GM21360 (cell line): Measurements from ENCODE around the gene PBX4.
A peak's percentile ranks its signal among the peaks of the same experiment; 100 is the strongest.

ENCODE experiments used
- ATAC-seq: cut with Tn5 transposase; IDR thresholded peaks from one replicate; pipeline ENCODE4 v1.9.1; 2021; ENCODE audit warnings: mild to moderate bottlenecking, moderate library complexity; ENCODE audit not compliant: unreplicated experiment

The PBX4 gene

DNA sequence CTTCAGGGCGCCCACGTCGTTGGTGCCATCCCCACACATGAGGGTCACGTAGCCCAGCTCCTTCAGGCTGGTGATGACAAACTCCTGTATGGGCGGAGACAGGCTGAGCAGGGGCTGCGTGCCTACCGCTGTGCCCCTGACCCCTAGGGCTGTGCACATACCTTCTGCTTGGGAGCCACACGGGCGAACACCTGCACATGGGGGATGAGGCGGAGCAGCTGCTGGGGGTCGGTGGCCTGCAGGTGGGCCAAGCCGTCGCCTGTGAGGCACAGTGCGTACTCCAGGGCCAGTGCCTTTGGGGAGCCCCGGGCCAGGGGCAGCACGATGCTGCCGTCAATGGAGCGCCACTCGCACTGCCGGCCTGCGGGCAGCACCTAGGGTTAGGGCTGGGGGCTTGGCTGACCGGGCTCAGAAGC is 31.1 kb upstream of the PBX4 start:
- no peak for ATAC-seq

DNA sequence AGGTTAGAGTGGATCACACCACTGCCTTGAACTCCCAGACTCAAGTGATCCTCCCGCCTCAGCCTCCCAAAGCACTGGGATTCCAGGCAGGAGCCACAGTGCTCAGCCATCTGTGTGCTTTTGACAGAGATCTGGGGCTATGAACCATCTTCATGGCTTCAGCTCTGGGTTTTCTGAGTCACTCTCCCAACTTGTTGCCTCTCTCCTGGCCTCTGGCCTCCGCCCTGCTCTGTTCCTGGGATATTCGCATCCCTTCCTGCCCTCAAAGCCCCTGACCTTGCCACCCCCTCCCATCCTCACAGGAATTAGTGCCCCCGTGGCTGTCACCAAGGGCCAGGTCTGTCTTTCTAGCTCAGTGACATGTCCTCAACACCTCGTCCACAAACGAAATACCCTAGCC is 30.7 kb upstream of the PBX4 start:
- no peak for ATAC-seq

GRCh38 chr19:19647037-19647835 is 28.7 kb upstream of the PBX4 start:
- no peak for ATAC-seq

- ATAC-seq, result no peak
Observed at GRCh38 chr19:19645233-19645870, 26.9 kb upstream of the PBX4 start.

DNA sequence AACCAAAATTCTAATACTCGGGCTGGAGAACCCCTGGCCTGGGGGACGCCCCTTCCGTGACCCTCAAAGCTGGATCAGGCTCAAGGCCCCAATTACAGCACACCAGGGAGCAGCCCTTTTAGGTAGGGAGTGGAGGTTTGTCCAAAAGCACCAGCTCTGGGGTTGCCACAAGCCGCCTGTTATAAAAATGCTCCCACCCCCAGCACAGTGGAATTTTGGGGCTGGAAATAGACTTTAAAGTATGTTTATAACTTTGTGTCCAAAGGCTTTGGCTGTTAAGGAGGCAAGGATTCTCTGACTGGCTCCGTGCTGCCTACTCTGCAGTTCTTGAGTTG is 25.5 kb upstream of the PBX4 start:
- no peak for ATAC-seq

DNA sequence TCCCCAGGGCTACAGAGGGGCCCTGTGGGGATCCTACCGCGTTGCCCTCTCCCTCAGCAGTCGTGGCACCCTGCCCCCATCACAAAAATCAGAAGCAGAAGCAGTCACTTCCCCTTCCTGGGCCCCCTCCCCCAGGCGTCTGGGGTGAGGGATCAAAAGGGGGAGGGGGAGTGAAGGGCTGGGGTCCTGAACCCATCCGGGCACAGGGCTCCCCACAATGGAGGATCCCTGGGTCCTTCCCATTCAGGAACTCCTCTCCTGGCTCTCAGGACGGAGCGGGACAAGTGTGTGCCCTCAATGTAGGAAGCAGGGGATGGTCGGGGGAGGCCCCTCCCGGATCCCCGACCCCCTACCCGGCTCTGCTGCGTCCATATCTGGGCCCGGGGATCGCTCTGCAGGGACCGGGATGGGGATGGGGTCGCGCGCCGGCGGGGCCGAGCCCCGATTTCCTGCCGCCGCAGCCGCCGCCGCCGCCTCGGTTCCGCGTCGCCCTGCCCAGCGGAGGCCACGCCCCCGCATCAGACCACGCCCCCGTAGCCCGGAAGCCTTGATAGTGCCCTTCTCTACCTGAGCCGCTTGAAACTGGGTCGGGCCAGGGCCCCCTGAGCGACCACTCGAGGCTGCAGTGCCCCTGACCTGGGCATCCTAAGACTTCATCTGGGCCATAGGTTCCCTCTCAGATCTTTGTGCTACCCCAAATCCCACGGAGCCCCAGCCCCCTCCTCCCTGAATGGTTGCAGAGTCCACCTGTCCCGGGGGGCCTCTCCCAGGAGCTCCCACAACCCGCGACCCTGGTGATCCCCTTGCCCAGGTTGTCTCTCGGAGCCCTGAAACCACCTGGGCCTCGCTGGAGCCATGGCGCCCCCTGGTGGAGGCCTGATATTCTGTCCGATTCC is 24.9 kb upstream of the PBX4 start, which contains the start of gene GMIP:
Gene GMIP, minus strand, starts transcription at position 500 of the 896 bp plus-strand sequence. Its CDS starts 128 bp downstream, at position 372.
- ATAC-seq, result peak; percentile 51

DNA sequence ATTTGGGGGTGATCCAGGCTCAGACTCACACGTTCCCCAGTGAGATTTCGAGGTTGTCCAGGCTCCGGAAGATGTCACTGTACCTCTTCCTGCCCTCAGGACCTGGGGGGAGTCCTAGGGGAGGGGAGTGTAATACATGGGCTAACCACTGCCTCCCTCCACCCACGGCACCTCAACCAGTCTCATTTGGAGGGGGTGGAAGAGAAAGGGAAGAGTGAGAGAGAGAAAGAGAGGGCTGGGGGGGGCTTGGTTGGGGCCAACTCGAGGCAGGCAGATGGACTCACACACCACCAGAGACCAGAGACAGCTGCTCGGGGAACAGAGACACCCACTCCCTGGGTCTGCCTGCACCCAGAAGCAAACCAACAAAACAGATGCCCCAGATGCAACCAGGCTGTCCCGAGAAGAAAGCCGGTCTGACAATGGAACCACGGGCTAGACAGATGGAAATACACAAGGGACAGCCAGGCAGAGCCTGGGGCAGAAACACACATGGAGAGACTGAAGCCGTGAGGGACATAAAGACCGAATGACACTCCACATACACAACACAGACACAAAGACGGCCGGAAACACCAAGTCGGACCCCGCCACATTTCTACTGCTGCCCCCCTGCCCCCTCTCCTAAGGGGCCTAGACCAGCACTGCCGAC is 24.1 kb upstream of the PBX4 start:
- ATAC-seq, result peak; percentile 5

DNA sequence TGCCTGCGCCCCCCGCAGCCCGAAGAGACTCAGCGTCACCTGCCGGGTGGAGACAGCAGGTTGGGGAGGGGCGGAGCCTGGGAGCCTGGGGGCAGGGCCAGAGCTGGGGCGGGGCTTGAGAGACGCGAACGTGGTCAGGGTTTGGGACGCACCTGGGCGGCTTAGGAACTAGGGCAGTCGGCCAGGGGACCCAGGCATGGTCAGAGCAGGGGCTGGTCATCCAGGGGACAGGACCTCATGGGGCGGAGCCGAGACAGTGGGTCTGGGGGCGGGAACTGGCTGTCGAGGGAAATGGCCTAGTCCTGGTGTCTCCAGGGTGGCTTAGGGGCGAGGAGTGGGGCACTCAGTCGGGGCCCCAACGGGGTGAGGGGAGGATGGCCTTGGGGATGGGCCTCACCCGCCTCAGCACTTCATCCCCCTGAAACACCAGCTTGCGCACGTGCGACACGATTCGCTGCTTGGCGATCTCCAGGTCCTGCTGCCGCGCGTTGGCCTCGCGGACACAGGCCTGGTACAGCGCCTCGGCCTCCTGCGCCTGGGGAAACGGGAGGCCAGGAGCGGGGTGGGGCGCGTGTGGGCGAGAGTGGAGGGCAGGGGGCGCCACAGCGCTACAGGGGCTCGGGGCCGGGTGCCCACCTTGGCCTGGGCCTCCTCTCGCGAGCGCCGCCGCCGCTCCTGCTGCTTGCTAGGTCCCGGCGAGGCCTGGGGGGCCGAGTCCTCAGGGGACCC is 19.2 kb upstream of the PBX4 start:
- no peak for ATAC-seq

DNA sequence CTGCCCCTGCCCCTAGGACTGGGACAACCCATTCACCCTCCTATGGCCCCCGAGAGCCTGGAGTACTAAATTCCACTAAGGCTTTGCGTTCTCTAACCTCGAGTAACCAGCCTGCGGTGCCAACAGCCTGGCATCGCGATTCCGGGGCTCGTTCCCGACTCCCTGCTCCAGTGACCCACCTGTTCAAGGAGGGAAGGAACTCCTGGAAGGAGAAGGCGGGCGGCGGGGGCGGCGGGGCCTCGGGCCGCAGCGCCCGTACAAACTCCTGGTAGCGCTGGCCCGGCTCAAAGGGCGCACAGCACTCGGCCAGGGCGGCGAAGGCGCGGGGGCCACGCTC is 18.7 kb upstream of the PBX4 start:
- ATAC-seq, result no peak

GRCh38 chr19:19636573-19637185 is 18.2 kb upstream of the PBX4 start:
- no peak for ATAC-seq

- ATAC-seq, result no peak
Observed at GRCh38 chr19:19635313-19635702, 16.8 kb upstream of the PBX4 start.

- no peak for ATAC-seq
Observed at GRCh38 chr19:19634516-19635312, 16.2 kb upstream of the PBX4 start.

GRCh38 chr19:19633711-19634515 is 15.4 kb upstream of the PBX4 start:
- no peak for ATAC-seq

- no peak for ATAC-seq
Observed at GRCh38 chr19:19632661-19633060, 14.2 kb upstream of the PBX4 start.

DNA sequence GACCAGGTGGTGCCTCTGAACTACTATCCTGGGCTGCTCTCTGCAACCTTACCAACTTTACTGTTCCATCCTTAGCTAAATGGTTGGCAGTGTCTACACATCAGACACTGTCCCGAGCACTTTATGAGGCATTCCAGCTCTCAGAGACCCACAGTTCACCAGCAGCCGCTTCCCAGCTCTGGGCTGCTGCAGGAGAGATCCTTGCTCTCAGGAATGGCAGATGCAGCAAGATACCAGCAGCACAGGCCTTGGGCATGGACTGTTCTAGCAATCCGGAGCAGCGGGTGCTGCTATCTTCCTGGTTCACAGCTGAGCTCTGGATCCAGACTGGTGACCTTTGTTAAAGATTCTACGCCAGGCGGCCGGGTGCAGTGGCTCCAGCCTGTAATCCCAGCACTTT is 12.9 kb upstream of the PBX4 start:
- ATAC-seq, result no peak

DNA sequence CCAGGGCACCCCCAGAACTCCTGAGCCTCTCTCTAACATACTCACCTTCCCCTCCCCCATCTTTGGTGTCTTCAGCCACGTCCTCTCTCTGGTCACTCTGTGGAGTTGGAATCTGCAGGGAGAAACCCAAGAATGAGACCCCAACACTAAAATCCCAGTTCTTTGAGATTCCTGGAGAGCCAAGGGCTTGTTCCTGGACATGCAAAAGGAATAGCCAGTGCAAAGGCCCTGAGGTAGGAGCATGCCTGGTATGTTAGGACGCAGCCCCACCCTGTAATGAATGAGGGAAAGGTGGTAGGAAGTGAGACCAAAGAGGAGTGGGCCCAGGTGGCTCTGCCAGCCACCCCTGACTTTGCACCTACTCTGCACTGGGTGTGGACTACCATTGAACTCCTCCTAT is 11.9 kb upstream of the PBX4 start:
- ATAC-seq, result no peak

DNA sequence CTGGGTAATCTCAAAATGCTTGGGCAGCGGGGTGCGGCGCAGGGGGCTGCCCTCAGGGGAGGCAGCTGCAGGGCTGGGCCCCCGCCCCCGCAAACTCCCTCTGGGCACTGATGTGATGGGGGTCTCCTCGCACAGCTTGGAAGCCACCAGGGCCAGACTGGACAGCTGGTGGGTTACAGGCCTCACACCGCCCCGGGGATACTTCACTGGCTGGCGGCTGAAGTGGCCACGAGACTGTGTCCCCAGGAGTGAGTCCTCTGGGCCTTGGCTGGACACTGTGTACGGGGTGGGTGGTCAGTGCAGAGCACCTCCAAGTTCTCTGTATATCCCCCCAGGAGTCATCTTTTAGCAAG is 11.6 kb upstream of the PBX4 start:
- no peak for ATAC-seq

GRCh38 chr19:19628501-19629134 is 10.1 kb upstream of the PBX4 start:
- no peak for ATAC-seq
